HepG2 (cell line): Measurements from ENCODE around the gene HMCN2. TPM values are rescaled to one million over a fixed set of nuclear protein-coding genes. Genes with fewer than 3 reads are reported as not detected.

Experiments used
- ARHGAP35 ChIP-seq: sonication (generic); formaldehyde crosslinking; IDR thresholded peaks from 2 replicates; pipeline ENCODE4 v1.9.0; 2022; ENCODE audit warnings: mild to moderate bottlenecking, inconsistent platforms, moderate library complexity, missing genetic modification reagents, borderline replicate concordance
- ATF4 ChIP-seq, 2 experiments: fragments of 450-650 bp in 1 of 2; sonication (generic) in 1 of 2; formaldehyde crosslinking; IDR thresholded peaks; 2 replicates each; pipeline versions ENCODE4 v1.5.0 to v1.8.0; 2020 to 2022; ENCODE audit warnings: mild to moderate bottlenecking in 1 of 2, missing genetic modification reagents in 1 of 2
- DMAP1 ChIP-seq: IDR thresholded peaks from 2 replicates; pipeline ENCODE4 v1.6.1; 2016
- EED ChIP-seq: sonication (generic); formaldehyde crosslinking; IDR thresholded peaks from 2 replicates; pipeline ENCODE4 v1.5.0; 2020; ENCODE audit warnings: mild to moderate bottlenecking, missing genetic modification reagents
- FOXJ3 ChIP-seq: sonication (generic); formaldehyde crosslinking; IDR thresholded peaks from 2 replicates; pipeline ENCODE4 v1.4.0; 2020; ENCODE audit warnings: missing genetic modification reagents, mild to moderate bottlenecking, borderline replicate concordance
- KDM2A ChIP-seq: sonication (generic); formaldehyde crosslinking; IDR thresholded peaks from 2 replicates; pipeline ENCODE4 v1.4.0; 2020; ENCODE audit warnings: low read depth, missing genetic modification reagents, borderline replicate concordance
- KDM5A ChIP-seq: fragments of 200-600 bp; sonication (generic); IDR thresholded peaks from 2 replicates; pipeline ENCODE4 v1.7.0; 2018; ENCODE audit warnings: antibody characterized with exemption, mild to moderate bottlenecking, low read length, borderline replicate concordance
- MATR3 ChIP-seq: sonication (generic); formaldehyde crosslinking; IDR thresholded peaks from 2 replicates; pipeline ENCODE4 v1.4.0; 2020; ENCODE audit warnings: missing genetic modification reagents
- MXD4 ChIP-seq: IDR thresholded peaks from 2 replicates; pipeline ENCODE4 v1.6.1; 2016; ENCODE audit warnings: mild to moderate bottlenecking, missing biosample characterization, missing genetic modification reagents
- MYC ChIP-seq: sonication (generic); formaldehyde crosslinking; IDR thresholded peaks from 2 replicates; pipeline ENCODE4 v1.9.0; 2021; ENCODE audit warnings: missing genetic modification reagents, borderline replicate concordance
- NBN ChIP-seq: fragments of 450-650 bp; conservative IDR thresholded peaks from 2 replicates; pipeline ENCODE4 v1.6.1; 2017
- NR2C2 ChIP-seq: sonication (generic); formaldehyde crosslinking; IDR thresholded peaks from 2 replicates; pipeline ENCODE4 v1.4.0; 2020; ENCODE audit warnings: missing genetic modification reagents, mild to moderate bottlenecking, moderate library complexity, borderline replicate concordance
- SALL1 ChIP-seq: sonication (generic); formaldehyde crosslinking; IDR thresholded peaks from 2 replicates; pipeline ENCODE4 v1.8.0; 2022; ENCODE audit warnings: mild to moderate bottlenecking, missing genetic modification reagents
- U2AF2 ChIP-seq: fragments of 200-400 bp; formaldehyde crosslinking; IDR thresholded peaks from 2 replicates; pipeline ENCODE4 v1.6.1; 2017; ENCODE audit warnings: low read depth, mild to moderate bottlenecking, low read length
- ZNF264 ChIP-seq: sonication (generic); formaldehyde crosslinking; IDR thresholded peaks from 2 replicates; pipeline ENCODE4 v1.4.0; 2020; ENCODE audit warnings: missing genetic modification reagents
- ZNF33A ChIP-seq: sonication (generic); formaldehyde crosslinking; IDR thresholded peaks from 2 replicates; pipeline ENCODE4 v1.5.1; 2020; ENCODE audit warnings: missing genetic modification reagents, mild to moderate bottlenecking, moderate library complexity, borderline replicate concordance
- ZNF468 ChIP-seq: sonication (generic); formaldehyde crosslinking; IDR thresholded peaks from 2 replicates; pipeline ENCODE4 v1.8.0; 2022; ENCODE audit warnings: mild to moderate bottlenecking, moderate library complexity, missing genetic modification reagents
- ZNF572 ChIP-seq: sonication (generic); formaldehyde crosslinking; IDR thresholded peaks from 2 replicates; pipeline ENCODE4 v1.5.1; 2020; ENCODE audit warnings: mild to moderate bottlenecking, missing genetic modification reagents
- ZNF687 ChIP-seq: sonication (generic); formaldehyde crosslinking; IDR thresholded peaks from 2 replicates; pipeline ENCODE4 v1.5.1; 2020; ENCODE audit warnings: mild to moderate bottlenecking, missing genetic modification reagents, moderate library complexity
- polyA plus RNA-seq, 8 experiments: library from polyadenylated mRNA; depleted of rRNA in 3 of 8; stranded (reverse) in 7 of 8; unstranded in 1 of 8; fragments of >200 nt; fragmentation: Illumina TruSeq in 4 of 8; extraction: Trizol in 4 of 8; gene quantifications; 2 replicates each; pipeline versions ENCODE4 v1.2.1 to v1.2.3, GENCODE V29; 2011 to 2016; ENCODE audit warnings: low read depth in 4 of 8, missing spikeins in 1 of 8, mixed read lengths in 1 of 8; ENCODE audit not compliant: insufficient read depth in 1 of 8
- total RNA-seq, 5 experiments: library from RNA; depleted of rRNA; stranded (reverse); fragments of >200 nt; fragmentation: Illumina TruSeq; extraction: Trizol; gene quantifications; 2 replicates each; pipeline ENCODE4 v1.2.3, GENCODE V29; 2016; ENCODE audit warnings: low read depth in 1 of 5
- TF ChIP-seq, protein P1 (sequence below): fragments of 450-650 bp; IDR thresholded peaks from 2 replicates; pipeline ENCODE4 v1.6.1; 2016
- TF ChIP-seq, protein P2 (sequence below): sonication (generic); formaldehyde crosslinking; IDR thresholded peaks from 2 replicates; pipeline ENCODE4 v1.9.0; 2022; ENCODE audit warnings: missing genetic modification reagents, mild to moderate bottlenecking, borderline replicate concordance

HMCN2 gene
- total and polyA plus RNA-seq, 2 of the 13 experiments (the other 11 are each of a cell fraction or from before 2014, with no cell fraction given) = 0.09 TPM; not detected in 1

GRCh38 chr9:130235558-130236435 lies 29.8 kb upstream of the HMCN2 start (continued):
- TF ChIP-seq ZNF572 = peak; percentile 39; the same call in 1 of the 2 replicates
- no peak for TF ChIP-seq ATF4 (CRISPR knock-in tag; IDR thresholded peaks at IDR 0.05)
- TF ChIP-seq ZNF264 (CRISPR knock-in tag) = no peak
- no peak for TF ChIP-seq DMAP1 (CRISPR knock-in tag)
- TF ChIP-seq ZNF687 = peak; percentile 27; the same call in 1 of the 2 replicates
- TF ChIP-seq MYC (CRISPR knock-in tag) = no peak
- no peak for TF ChIP-seq NR2C2 (CRISPR knock-in tag)
- TF ChIP-seq ARHGAP35 = no peak
- no peak for TF ChIP-seq MATR3 (CRISPR knock-in tag)
- no peak for TF ChIP-seq MXD4 (CRISPR knock-in tag)
- no peak for TF ChIP-seq KDM5A
- no peak for TF ChIP-seq FOXJ3 (CRISPR knock-in tag)
- TF ChIP-seq U2AF2 = no peak
- TF ChIP-seq SALL1 = peak; percentile 44; the same call in 1 of the 2 replicates
- TF ChIP-seq ZNF33A = no peak
- no peak for TF ChIP-seq EED (CRISPR knock-in tag)
- peak; percentile 34; the same call in 1 of the 2 replicates for TF ChIP-seq KDM2A
- no peak for TF ChIP-seq ZNF468 (CRISPR knock-in tag)
- TF ChIP-seq, protein P1, sequence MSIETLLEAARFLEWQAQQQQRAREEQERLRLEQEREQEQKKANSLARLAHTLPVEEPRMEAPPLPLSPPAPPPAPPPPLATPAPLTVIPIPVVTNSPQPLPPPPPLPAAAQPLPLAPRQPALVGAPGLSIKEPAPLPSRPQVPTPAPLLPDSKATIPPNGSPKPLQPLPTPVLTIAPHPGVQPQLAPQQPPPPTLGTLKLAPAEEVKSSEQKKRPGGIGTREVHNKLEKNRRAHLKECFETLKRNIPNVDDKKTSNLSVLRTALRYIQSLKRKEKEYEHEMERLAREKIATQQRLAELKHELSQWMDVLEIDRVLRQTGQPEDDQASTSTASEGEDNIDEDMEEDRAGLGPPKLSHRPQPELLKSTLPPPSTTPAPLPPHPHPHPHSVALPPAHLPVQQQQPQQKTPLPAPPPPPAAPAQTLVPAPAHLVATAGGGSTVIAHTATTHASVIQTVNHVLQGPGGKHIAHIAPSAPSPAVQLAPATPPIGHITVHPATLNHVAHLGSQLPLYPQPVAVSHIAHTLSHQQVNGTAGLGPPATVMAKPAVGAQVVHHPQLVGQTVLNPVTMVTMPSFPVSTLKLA = no peak
- TF ChIP-seq, protein P2, sequence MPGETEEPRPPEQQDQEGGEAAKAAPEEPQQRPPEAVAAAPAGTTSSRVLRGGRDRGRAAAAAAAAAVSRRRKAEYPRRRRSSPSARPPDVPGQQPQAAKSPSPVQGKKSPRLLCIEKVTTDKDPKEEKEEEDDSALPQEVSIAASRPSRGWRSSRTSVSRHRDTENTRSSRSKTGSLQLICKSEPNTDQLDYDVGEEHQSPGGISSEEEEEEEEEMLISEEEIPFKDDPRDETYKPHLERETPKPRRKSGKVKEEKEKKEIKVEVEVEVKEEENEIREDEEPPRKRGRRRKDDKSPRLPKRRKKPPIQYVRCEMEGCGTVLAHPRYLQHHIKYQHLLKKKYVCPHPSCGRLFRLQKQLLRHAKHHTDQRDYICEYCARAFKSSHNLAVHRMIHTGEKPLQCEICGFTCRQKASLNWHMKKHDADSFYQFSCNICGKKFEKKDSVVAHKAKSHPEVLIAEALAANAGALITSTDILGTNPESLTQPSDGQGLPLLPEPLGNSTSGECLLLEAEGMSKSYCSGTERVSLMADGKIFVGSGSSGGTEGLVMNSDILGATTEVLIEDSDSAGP (CRISPR knock-in tag) = 0 out of 2 replicates have a peak, but pooled peaks have one; percentile 22
- TF ChIP-seq NBN = no peak
